Measurements from ENCODE around the gene TMCO4.

TMCO4 gene

GRCh38 chr1:19743180-19743579 is 56.5 kb downstream of the TMCO4 start:
- no peak for TF ChIP-seq ZFP30 (CRISPR knock-in tag; IDR thresholded peaks at IDR 0.05)
- no peak for TF ChIP-seq TOX (CRISPR knock-in tag; IDR thresholded peaks at IDR 0.05; ENCODE audit: borderline replicate concordance)
- TF ChIP-seq TSHZ2 (CRISPR knock-in tag; IDR thresholded peaks at IDR 0.05) = no peak
- no peak for TF ChIP-seq ZNF8 (CRISPR knock-in tag; IDR thresholded peaks at IDR 0.05)
- no peak for TF ChIP-seq TCF4 (CRISPR knock-in tag; IDR thresholded peaks at IDR 0.05; ENCODE audit: borderline replicate concordance)
- TF ChIP-seq ARNTL (CRISPR knock-in tag; IDR thresholded peaks at IDR 0.05; ENCODE audit: borderline replicate concordance, low read depth) = no peak
- TF ChIP-seq POU6F1 (CRISPR knock-in tag; IDR thresholded peaks at IDR 0.05; ENCODE audit: borderline replicate concordance, low read depth) = no peak
- no peak for TF ChIP-seq BACH2 (CRISPR knock-in tag; IDR thresholded peaks at IDR 0.05; ENCODE audit: borderline replicate concordance)
- no peak for TF ChIP-seq CSRNP3 (CRISPR knock-in tag; IDR thresholded peaks at IDR 0.05)
- no peak for TF ChIP-seq ZNF70 (CRISPR knock-in tag; IDR thresholded peaks at IDR 0.05)
- TF ChIP-seq PPARA (CRISPR knock-in tag; IDR thresholded peaks at IDR 0.05; ENCODE audit: borderline replicate concordance) = no peak
- TF ChIP-seq SNAI2 (CRISPR knock-in tag; IDR thresholded peaks at IDR 0.05) = no peak
- TF ChIP-seq ZFP3 (CRISPR knock-in tag; IDR thresholded peaks at IDR 0.05) = no peak
- TF ChIP-seq ESRRG (CRISPR knock-in tag; IDR thresholded peaks at IDR 0.05) = no peak
- TF ChIP-seq RARB (CRISPR knock-in tag; IDR thresholded peaks at IDR 0.05) = no peak
- no peak for TF ChIP-seq PATZ1 (CRISPR knock-in tag; IDR thresholded peaks at IDR 0.05; ENCODE audit: borderline replicate concordance)
- no peak for ATAC-seq

- no peak for ATAC-seq
- TF ChIP-seq ZNF8 (CRISPR knock-in tag; IDR thresholded peaks at IDR 0.05) (no peak), CSRNP3 (CRISPR knock-in tag; IDR thresholded peaks at IDR 0.05) (no peak), BACH2 (CRISPR knock-in tag; IDR thresholded peaks at IDR 0.05; ENCODE audit: borderline replicate concordance) (no peak), TCF4 (CRISPR knock-in tag; IDR thresholded peaks at IDR 0.05; ENCODE audit: borderline replicate concordance) (no peak), POU6F1 (CRISPR knock-in tag; IDR thresholded peaks at IDR 0.05; ENCODE audit: borderline replicate concordance, low read depth) (no peak), ZFP3 (CRISPR knock-in tag; IDR thresholded peaks at IDR 0.05) (no peak), TOX (CRISPR knock-in tag; IDR thresholded peaks at IDR 0.05; ENCODE audit: borderline replicate concordance) (no peak), ISL1 (CRISPR knock-in tag; IDR thresholded peaks at IDR 0.05) (no peak), ESRRG (CRISPR knock-in tag; IDR thresholded peaks at IDR 0.05) (no peak), GLIS3 (CRISPR knock-in tag; IDR thresholded peaks at IDR 0.05) (no peak), PATZ1 (CRISPR knock-in tag; IDR thresholded peaks at IDR 0.05; ENCODE audit: borderline replicate concordance) (no peak), TSHZ2 (CRISPR knock-in tag; IDR thresholded peaks at IDR 0.05) (no peak), ZFP30 (CRISPR knock-in tag; IDR thresholded peaks at IDR 0.05) (no peak), RARB (CRISPR knock-in tag; IDR thresholded peaks at IDR 0.05) (no peak), CSDC2 (CRISPR knock-in tag; IDR thresholded peaks at IDR 0.05) (no peak)
These were observed 60.1 kb downstream of the TMCO4 start for GRCh38 chr1:19739628-19740027.
